GM12873 (cell line): ENCODE data around the gene IL18R1.

ENCODE experiments used
- TF ChIP-seq, protein P1 (sequence below): IDR thresholded peaks from 2 replicates; pipeline ENCODE4 v1.5.1; 2012; ENCODE audit warnings: low read depth, mild to moderate bottlenecking, moderate library complexity, low read length, control low read depth; ENCODE audit not compliant: insufficient read depth; ENCODE audit errors: missing control alignments

Gene IL18R1

DNA sequence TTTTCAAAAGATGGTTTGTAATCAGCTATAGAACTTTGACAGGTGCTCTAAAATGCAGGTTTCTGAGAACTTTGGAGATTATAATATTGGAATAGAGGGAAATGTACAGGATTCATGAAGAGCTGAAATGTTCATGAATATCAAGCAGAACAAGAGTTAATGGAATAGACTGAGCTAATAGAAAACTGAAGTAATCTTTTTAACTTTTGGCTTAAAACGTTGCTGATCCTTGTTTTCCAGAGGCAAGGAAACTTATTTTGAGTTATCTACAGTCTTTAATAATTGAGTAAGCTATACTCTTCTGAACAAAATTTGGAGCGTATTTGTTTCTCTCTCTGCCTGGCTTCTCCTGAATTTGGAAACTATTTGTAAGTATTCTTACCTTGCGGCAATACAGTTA is 56.6 kb downstream of the IL18R1 start:
- TF ChIP-seq, protein P1, sequence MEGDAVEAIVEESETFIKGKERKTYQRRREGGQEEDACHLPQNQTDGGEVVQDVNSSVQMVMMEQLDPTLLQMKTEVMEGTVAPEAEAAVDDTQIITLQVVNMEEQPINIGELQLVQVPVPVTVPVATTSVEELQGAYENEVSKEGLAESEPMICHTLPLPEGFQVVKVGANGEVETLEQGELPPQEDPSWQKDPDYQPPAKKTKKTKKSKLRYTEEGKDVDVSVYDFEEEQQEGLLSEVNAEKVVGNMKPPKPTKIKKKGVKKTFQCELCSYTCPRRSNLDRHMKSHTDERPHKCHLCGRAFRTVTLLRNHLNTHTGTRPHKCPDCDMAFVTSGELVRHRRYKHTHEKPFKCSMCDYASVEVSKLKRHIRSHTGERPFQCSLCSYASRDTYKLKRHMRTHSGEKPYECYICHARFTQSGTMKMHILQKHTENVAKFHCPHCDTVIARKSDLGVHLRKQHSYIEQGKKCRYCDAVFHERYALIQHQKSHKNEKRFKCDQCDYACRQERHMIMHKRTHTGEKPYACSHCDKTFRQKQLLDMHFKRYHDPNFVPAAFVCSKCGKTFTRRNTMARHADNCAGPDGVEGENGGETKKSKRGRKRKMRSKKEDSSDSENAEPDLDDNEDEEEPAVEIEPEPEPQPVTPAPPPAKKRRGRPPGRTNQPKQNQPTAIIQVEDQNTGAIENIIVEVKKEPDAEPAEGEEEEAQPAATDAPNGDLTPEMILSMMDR = no peak

GRCh38 chr2:102417946-102418345 is 62.4 kb downstream of the IL18R1 start:
- TF ChIP-seq, protein P1 = no peak

DNA sequence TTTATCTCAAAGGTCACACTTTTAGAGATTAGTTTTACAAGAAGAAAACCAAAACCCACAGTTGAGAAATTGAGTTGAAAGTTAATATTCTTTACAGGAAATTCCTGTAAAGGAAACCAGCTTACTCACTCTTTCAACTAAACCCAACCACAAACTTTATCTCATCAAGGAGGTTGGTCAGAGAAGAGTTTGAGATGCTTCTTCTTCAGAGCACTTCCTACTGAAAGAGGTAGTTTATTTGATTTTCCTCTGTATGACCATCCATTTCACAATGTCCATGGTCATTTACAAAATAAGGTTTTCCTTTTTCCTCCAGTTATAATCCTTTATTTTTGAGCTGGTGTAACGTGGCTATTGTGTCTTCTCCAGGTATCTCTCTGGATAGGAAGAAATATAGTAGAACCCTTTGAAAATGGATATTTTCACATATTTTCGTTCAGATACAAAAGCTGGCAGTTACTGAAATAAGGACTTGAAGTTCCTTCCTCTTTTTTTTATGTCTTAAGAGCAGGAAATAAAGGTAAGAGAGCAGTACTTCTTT is 62.9 kb downstream of the IL18R1 start:
- TF ChIP-seq, protein P1 = no peak

DNA sequence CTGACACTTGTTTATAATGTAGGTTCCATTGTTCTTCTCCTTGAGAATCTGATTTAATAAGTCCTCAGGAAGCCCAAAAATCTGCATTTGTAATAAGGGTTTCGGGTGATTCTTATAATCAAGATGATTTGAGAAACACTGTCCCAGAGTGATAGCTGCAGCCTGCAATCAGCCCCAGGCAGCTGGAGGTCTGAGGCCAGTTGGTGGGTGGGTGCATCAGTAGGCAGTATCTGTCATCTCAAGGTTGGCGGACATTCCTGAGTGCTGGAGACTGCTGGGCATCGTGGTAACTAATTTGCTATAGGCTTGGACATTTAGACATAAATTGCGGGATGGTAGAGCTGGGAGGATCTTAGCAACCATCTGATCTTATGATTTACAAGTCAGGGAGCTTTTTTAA is 64.7 kb downstream of the IL18R1 start:
- TF ChIP-seq, protein P1 = no peak

DNA sequence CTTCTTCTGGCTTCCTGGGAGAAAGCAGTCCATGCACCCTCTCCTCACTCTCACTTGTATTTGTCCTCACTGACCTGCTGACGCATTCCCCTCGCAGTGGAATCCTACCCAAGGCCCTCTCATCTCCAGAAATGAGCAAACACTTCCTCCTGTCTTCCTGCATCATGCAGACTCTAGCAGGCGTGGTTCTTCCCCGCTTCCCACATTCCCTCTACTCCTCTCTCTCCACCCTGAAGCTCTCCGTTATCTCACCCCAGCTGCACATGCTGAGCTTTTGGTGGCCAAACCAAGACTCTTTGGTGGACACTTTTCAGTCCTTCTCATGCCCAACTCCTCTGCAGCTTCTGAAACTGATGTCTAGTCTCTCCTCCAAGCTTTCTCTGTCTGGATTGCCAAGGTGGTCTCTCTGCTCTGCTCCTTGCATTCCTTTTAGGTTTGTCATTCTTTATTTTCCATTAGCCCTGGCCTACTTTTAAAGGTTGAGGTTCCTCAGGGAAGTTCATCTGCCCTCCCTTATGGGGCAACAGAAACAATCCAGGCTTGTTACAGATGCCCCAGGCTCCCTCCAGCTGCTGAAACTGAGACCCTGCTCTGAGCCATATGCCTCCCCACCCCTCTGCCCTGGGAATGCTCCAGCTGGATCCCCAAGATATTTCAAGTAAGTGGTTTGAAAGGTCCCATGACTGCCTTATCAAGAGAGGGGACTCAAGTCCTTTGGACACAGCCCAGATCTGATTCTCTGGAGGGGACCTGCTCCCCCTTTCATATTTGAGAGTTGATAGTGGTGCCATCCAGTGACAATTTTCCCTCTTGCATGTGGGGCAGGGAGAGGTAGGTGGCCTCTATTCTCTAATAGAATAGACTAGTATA is 66.5 kb downstream of the IL18R1 start:
- TF ChIP-seq, protein P1 = no peak

DNA sequence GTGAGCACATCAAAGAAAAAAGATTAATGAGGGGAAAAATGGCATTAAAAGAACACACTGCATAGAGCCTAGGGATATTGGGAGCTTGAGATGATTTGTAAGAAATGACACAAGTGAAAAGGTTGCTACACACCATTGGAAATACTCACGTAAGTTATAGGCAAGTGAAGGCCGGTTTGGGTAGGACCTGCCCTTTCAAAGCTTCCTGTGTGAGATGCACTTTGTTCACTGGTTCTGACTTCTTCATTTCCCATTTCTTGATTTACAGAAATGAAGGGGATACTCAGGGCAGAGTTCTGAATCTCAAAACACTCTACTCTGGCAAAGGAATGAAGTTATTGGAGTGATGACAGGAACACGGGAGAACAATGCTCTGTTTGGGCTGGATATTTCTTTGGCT is 67.3 kb downstream of the IL18R1 start, which contains the start of gene IL18RAP:
TSS of gene IL18RAP (plus strand) at position 251 of the 400 bp plus-strand sequence. CDS start at position 369, 118 bp downstream.
- TF ChIP-seq, protein P1 = no peak

DNA sequence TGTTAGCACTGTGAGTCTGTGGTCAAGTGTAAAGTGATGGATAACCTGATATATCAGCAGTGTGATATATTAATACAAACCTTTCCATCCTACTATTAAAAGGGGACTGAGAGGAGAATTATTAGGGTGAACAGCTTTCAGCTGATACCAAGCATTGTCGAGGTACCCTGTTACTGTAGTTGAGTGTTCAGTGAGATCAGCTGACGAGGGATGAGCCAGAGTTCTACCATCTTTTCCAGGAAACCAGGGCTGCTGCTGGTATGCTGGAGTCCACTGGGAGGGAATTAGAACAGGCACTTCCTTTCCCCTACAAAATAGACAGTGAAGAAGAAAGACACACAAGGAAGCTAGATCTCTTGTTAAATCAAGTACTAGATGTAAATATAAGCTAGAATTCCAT is 67.8 kb downstream of the IL18R1 start:
- TF ChIP-seq, protein P1 = no peak
